Calu3 (cell line): ENCODE data around the gene PLD1. TPM values are rescaled to one million over a fixed set of nuclear protein-coding genes. Genes with fewer than 3 reads are reported as not detected.
A peak's percentile ranks its signal among the peaks of the same experiment; 100 is the strongest.

Experiments
- BruUV-seq: library from RNA; stranded (reverse); fragments of 400-500 nt; replicated peaks from 2 replicates; lab custom pipeline; 2021; lab: Mats Ljungman, UMichigan
- CTCF ChIA-PET: fragments of 300-600 bp; sonication (Branson Sonifier 250); formaldehyde crosslinking; loops from one replicate; lab custom pipeline; 2022; ENCODE audit warnings: antibody characterized with exemption; lab: Charles Lee
- DNase-seq: peaks from one replicate; pipeline ENCODE4 v3.0.0; 2022
- H3K27ac Mint-ChIP-seq: one replicate; pipeline ENCODE4 v1.8.0; 2022; ENCODE audit warnings: mixed read lengths; ENCODE audit not compliant: unreplicated experiment
- H3K27me3 Mint-ChIP-seq: one replicate; pipeline ENCODE4 v1.8.0; 2022; ENCODE audit warnings: mixed read lengths; ENCODE audit not compliant: unreplicated experiment
- H3K36me3 Mint-ChIP-seq: one replicate; pipeline ENCODE4 v1.8.0; 2022; ENCODE audit warnings: mild to moderate bottlenecking, moderate library complexity, mixed read lengths; ENCODE audit not compliant: insufficient read depth, unreplicated experiment
- H3K4me1 Mint-ChIP-seq: one replicate; pipeline ENCODE4 v1.8.0; 2022; ENCODE audit warnings: mild to moderate bottlenecking, low read depth, mixed read lengths; ENCODE audit not compliant: unreplicated experiment
- H3K4me3 Mint-ChIP-seq: one replicate; pipeline ENCODE4 v1.8.0; 2022; ENCODE audit warnings: mild to moderate bottlenecking, low read depth, moderate library complexity, mixed read lengths; ENCODE audit not compliant: unreplicated experiment
- H3K9me3 Mint-ChIP-seq: one replicate; pipeline ENCODE4 v1.8.0; 2022; ENCODE audit warnings: low read depth, mixed read lengths; ENCODE audit not compliant: unreplicated experiment
- intact Hi-C: fragments of 100-400 bp; cut with micrococcal nuclease; formaldehyde crosslinking; loops from one replicate; pipeline ENCODE4 v1.10.0; 2022; ENCODE audit not compliant: unreplicated experiment
- total RNA-seq: library from RNA; stranded (reverse); gene quantifications from 2 replicates; pipeline ENCODE4 v1.2.3, GENCODE V29; 2022
- TF ChIP-seq, protein P1 (sequence below): fragments of 200-600 bp; IDR thresholded peaks from one replicate; pipeline ENCODE4 v1.8.0; 2022; ENCODE audit warnings: antibody characterized with exemption; ENCODE audit not compliant: unreplicated experiment

The PLD1 gene
- total RNA-seq, 1 experiment from 2014 or later = 61.2 TPM

DNA sequence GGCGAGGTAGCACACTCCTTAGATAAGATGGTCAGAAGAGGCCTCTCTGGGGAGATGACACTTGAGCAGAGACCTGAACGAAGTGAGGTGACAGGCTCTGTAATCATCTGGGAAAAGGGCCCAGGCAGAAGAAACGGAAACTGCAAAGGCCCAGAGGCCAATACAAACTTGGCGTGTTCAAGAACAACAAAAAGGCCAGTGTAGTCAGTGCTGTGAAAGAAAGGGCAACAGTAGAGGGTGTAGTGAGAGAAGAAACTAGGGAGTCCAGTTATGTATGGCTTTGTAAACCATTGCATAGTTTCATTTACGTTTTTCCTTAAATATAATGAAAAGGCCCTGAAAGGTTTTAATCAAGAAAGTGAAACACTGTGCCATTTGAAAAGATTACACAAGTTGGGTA, 31.8 kb downstream of the PLD1 start:
- TF ChIP-seq, protein P1, sequence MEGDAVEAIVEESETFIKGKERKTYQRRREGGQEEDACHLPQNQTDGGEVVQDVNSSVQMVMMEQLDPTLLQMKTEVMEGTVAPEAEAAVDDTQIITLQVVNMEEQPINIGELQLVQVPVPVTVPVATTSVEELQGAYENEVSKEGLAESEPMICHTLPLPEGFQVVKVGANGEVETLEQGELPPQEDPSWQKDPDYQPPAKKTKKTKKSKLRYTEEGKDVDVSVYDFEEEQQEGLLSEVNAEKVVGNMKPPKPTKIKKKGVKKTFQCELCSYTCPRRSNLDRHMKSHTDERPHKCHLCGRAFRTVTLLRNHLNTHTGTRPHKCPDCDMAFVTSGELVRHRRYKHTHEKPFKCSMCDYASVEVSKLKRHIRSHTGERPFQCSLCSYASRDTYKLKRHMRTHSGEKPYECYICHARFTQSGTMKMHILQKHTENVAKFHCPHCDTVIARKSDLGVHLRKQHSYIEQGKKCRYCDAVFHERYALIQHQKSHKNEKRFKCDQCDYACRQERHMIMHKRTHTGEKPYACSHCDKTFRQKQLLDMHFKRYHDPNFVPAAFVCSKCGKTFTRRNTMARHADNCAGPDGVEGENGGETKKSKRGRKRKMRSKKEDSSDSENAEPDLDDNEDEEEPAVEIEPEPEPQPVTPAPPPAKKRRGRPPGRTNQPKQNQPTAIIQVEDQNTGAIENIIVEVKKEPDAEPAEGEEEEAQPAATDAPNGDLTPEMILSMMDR = no peak
- BruUV-seq = no TSS peak
- no peaks in the 10 kb centered on the region for H3K9me3 Mint-ChIP-seq
- peaks cover 10% of the 10 kb centered on the region for H3K36me3 Mint-ChIP-seq
- peaks cover 54% of the 10 kb centered on the region for H3K4me1 Mint-ChIP-seq
- CTCF ChIA-PET = no interaction called here
- H3K27ac Mint-ChIP-seq = no peak overlapping the region
- DNase-seq = no peak
- intact Hi-C loops = no loop called here
- no peaks in the 10 kb centered on the region for H3K27me3 Mint-ChIP-seq
- H3K4me3 Mint-ChIP-seq = no peak overlapping the region

GRCh38 chr3:171777596-171777995, 32.7 kb downstream of the PLD1 start:
- Mint-ChIP-seq H3K27me3 (no peaks in the 10 kb centered on the region), H3K9me3 (no peaks in the 10 kb centered on the region), H3K36me3 (peaks cover 10% of the 10 kb centered on the region), H3K27ac (peak overlapping the region; percentile 78), H3K4me1 (peaks cover 55% of the 10 kb centered on the region), H3K4me3 (no peak overlapping the region)
- intact Hi-C loops = loop anchor here (2.0 kb wide), 1 partner anchor 29 kb away; no protein-coding TSS in a partner anchor
- no TSS peak for BruUV-seq
- no peak for DNase-seq
- TF ChIP-seq, protein P1 = no peak
- CTCF ChIA-PET = interaction anchor here (0.8 to 1.9 kb wide), 2 partner anchors 29 to 33 kb away, joined by 3 to 6 read pairs; partner anchors contain the start of gene PLD1

GRCh38 chr3:171776839-171777583, 33.3 kb downstream of the PLD1 start:
- TF ChIP-seq, protein P1 = no peak
- Mint-ChIP-seq H3K27ac (peak overlapping the region; percentile 78), H3K4me1 (peaks cover 61% of the 10 kb centered on the region), H3K36me3 (peaks cover 10% of the 10 kb centered on the region), H3K27me3 (no peaks in the 10 kb centered on the region), H3K4me3 (no peak overlapping the region), H3K9me3 (no peaks in the 10 kb centered on the region)
- DNase-seq = no peak
- CTCF ChIA-PET = interaction anchor here (0.5 to 1.9 kb wide), 10 partner anchors 9 to 317 kb away, joined by 3 to 7 read pairs (median 4); partner anchors contain the start of genes PLD1 and TNIK
- BruUV-seq = TSS peak; percentile 17
- intact Hi-C loops = loop anchor here (1.0 to 2.0 kb wide), 2 partner anchors 30 to 57 kb away; no protein-coding TSS in a partner anchor

GRCh38 chr3:171776411-171776810, 33.9 kb downstream of the PLD1 start:
- TF ChIP-seq, protein P1 = no peak
- peak; percentile 75 for DNase-seq
- Mint-ChIP-seq H3K27ac (peak overlapping the region; percentile 78), H3K36me3 (peaks cover 10% of the 10 kb centered on the region), H3K4me3 (peak overlapping the region; percentile 10), H3K4me1 (peaks cover 66% of the 10 kb centered on the region), H3K9me3 (no peaks in the 10 kb centered on the region), H3K27me3 (no peaks in the 10 kb centered on the region)
- no TSS peak for BruUV-seq
- intact Hi-C loops = loop anchor here (1.0 to 2.0 kb wide), 2 partner anchors 30 to 58 kb away; no protein-coding TSS in a partner anchor
- CTCF ChIA-PET = interaction anchor here (0.5 to 1.9 kb wide), 13 partner anchors 8 to 363 kb away, joined by 3 to 12 read pairs (median 4); partner anchors contain the start of genes PLD1 and TNIK
